GM19324 (cell line): ENCODE data around the gene GCK.

Experiments used
- ATAC-seq: cut with Tn5 transposase; IDR thresholded peaks from one replicate; pipeline ENCODE4 v1.9.1; 2021; ENCODE audit warnings: mild to moderate bottlenecking, moderate library complexity; ENCODE audit not compliant: unreplicated experiment, low FRiP score

Gene GCK

DNA sequence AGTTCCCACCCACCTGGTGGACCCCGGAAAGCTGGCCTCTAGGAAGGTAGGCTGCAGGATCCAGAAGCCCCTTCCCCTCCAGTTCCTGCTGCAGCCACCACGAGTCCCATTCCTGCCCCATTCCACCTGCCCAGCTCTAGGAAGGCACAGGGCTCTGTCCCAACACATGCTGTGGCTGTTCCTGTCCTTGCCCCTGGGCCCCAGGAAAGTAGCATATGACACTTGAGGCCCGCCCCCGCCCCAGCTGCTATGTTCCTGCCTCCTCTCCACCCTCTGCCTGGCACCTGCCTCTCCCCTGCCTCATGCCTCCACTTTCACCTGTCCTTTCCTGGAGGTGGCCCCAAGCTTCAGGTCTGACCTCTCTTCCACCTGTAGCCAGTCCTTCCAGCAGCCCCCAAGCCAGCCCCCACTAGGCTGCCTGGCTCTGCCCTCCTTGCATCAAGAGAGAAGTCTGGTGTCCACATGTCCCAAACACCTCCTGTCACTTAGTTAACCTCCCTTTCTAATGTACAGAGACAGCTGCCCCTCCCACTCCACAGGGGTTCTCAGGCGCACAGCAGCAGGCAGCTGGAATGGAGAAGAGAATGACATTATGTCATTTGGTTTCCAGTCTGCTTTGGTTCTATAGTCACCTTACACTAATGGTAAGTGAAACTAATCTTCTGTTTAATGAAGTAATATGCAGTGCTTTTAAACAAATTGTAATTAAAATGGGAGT, 34.3 kb upstream of the GCK start:
- ATAC-seq: no peak

DNA sequence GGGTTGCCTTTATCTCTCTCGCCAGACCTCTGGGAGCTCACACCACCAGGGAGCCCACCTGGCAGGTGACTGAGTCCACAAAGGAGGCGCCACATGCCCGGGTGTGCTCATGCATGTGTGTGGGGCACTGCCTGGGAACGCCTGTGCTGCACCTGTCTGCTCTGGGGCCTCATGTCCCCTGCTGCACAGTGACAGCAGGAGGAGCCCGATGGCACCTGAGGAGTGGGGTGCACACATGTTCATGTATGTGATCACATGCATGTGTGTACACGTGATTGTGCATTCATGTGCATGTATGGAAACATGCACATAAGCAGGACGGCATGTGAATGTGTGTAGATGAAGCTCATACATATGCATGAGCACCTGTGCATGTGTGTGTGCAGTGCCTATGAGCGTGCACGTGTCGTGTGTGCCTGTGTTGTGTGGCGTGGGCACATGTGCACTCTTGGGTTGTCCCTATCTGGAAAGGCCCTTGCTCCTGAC, 33.6 kb upstream of the GCK start:
- ATAC-seq: no peak

DNA sequence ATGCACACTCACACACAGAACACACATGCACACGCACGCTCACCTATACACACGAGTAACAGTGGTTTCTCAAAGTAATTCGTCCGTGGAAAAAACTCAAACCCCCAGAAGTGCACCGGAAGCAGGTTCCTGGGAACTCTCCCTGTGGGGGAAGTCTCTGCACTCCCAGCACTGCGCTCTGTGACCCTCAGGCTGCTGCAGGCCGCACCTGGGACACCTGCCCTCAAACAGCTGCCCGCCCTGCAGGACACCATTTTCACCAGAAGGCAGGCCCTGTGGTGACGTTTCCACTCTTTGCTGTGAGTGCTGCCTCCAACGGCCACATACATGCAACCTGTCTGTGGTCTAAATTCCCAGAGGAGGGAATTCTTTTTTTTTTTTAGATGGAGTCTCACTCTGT, 32.8 kb upstream of the GCK start:
- no peak for ATAC-seq

DNA sequence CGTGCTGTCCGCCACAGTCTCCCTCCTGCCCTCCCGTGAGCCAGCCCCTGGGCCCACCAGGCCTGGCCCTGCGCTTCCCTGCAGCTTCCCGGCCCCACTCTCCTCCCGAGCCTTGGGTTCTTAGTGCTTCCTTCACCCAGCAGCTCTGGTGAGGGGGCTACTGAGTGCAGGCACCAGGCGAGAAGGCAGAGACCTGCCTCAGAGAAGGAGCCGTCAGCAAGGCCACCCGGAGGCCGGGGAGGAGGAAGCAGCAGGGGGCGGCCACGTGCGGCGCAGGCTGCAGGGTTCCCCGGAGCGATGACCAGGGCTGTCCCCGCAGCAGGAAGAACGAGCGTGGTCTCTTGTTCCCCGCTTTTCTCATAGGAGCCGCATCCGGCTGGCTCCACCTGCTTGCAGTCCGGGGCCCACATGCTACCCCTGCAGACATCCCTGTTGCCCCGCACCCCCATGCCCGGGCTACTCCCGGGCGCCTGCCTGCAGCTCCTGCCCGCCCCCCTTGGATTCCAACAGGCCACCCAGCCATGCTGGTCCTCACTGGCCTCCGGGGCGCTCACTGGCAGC, 32.1 kb upstream of the GCK start:
- ATAC-seq: no peak

DNA sequence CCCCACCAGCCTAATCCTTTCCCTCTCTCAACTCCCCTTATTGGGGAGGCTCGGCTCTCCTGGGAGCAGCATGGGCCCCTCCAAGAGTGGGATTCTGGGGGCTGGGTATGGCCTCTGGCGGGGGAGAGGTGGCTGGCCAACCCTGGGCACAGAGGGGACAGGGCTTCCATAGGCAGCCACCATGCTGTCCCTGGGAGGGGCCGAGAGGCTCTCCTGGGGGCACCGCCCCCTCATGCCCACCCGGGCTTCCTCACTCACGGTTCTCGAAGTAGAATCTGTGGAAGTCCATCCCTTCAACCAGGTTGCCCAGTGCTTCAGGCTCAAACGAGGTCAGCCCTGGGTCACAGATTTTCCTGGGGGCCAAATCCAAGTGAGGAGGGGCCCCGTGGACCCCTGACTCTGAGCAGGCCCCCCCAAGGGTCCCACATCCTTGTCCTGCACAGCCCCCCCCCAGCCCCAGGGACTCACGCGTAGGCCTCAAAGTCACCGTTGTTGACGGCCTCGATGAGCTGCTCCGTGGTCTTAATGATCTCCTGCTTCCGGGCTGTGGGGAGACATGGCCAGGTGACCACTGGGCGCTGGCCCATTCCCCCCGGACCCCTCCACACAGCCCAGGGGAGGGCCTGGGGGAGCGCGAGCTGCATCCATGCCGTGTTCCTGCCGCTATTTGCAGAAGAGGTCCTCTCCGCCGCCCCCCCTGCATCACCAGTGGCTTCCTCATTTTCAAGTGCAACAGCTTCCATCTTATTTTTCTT, 31.3 kb upstream of the GCK start:
- no peak for ATAC-seq

GRCh38 chr7:44220046-44220357, 30.8 kb upstream of the GCK start:
- no peak for ATAC-seq

GRCh38 chr7:44219371-44220045, 30.3 kb upstream of the GCK start:
- no peak for ATAC-seq

GRCh38 chr7:44218418-44219201, 29.4 kb upstream of the GCK start:
- no peak for ATAC-seq

- ATAC-seq: no peak
Measured at GRCh38 chr7:44217852-44218402, 28.7 kb upstream of the GCK start.

DNA sequence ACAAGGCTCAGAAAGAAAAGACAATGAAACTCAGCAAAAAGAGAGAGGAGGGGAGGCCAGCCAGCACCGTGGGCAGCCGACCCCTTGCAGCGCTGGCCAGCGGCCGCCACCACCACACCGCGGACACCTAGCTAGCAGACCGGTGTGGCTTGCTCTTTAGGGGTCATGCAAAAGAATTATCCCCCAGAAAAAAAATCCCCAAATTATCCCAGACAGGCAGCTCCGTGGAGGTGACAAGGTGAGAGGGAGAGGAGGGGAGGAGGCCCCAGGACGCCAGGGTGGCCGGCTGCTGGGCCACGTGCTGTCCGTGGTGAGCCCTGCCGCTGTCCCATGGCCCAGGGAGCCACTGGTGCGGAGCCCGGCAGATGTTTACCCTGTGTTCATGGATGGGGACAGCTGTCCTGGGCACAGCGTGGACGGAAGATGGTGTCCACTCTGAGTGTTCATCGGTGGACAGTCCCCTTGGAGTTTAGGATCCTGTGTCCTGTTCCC, 28.0 kb upstream of the GCK start:
- no peak for ATAC-seq

- no peak for ATAC-seq
Measured at GRCh38 chr7:44216521-44217222, 27.4 kb upstream of the GCK start.

GRCh38 chr7:44216019-44216418, 26.8 kb upstream of the GCK start:
- ATAC-seq: no peak

DNA sequence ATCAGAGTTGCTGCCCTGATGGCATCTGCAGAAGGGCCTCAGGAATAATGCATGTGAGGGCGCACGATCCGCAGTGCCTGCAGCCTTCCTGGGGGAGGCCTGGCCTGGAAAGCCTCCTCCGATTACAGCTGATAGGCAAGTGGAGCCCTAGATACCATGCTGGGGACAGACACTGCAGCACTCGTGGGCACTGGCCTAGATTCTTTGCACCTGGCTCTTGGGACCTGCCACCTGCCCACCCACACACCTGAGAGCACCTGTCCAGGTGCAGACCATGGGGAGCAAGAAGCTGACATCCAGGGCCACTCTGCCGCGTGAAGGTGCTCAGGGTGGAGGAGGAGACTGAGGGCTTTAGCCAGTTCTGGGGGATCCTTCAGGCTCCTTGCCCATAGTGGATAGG, 26.3 kb upstream of the GCK start:
- ATAC-seq: no peak

DNA sequence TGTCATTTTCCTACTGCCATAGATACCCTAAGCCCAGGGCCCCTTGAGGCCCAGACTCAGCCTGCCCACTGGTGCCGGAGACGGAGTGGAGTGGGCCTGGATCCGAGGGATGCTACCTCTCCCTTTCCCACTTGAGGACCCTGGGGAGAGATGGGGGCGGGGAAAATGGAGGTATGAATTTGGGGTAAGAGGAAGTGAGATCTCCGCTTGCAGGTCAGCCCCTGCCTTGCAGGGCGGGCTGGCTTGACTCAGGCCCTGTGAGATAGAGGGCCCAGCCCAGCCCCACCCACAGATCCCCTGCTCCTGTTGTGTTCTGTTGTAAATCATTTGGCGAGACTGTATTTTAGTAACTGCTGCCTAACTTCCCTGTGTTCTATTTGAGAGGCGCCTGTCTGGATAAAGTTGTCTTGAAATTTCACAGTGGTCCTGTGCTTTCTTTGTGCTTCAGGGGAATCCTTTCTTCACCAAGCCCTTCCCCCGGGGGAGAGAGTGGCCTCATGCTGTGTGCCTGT, 24.7 kb upstream of the GCK start:
- no peak for ATAC-seq

- ATAC-seq: no peak
Measured at GRCh38 chr7:44213206-44213876, 24.1 kb upstream of the GCK start.

DNA sequence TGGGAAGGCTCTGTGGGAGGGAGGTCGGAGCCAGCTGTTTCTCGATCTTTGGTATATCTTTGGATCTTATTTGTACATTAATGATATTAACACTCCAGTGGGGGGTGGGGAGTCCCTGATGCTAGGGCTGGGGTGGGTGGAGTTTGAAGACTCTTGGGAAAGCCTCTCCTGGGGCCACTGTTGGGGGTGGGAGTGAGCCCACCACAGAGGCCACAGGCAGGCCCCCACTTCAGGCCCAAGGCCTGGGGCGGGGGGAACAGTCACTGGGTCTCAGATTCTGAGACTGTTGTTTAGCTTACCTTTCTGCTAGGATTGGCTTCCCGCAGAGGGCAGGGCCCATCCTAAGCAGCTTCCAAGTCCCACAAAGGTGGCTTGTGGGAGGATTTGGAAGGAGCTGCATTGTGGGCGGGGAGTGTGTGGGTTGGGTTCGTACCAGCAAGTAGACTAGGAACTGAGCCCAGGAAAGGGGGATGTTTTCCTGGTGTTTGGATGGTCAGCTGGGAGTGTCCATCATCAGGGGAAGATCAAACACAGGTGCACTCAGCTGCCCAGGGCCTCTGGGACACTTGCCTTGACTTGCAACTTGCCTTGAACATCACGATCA, 23.4 kb upstream of the GCK start:
- ATAC-seq: no peak

DNA sequence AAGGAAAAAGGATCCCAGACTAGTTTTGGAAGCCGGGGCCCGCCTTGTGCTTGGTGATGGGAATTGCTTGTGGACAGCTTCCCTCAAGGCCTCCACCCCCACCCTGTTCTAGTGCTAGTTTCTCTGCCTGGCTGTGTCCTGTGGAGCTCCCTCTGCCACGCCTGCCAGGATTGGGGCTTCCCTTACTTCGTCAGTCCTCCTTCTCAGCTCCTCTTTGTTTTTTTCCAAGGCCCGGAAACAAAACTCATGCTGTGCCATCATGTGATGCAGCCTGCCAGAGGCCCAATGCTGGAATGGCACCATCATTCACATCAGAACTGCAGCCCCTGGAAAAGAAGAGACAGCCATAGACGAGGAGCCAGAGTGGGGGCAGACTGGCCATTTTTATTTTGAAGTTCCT, 22.8 kb upstream of the GCK start:
- no peak for ATAC-seq

DNA sequence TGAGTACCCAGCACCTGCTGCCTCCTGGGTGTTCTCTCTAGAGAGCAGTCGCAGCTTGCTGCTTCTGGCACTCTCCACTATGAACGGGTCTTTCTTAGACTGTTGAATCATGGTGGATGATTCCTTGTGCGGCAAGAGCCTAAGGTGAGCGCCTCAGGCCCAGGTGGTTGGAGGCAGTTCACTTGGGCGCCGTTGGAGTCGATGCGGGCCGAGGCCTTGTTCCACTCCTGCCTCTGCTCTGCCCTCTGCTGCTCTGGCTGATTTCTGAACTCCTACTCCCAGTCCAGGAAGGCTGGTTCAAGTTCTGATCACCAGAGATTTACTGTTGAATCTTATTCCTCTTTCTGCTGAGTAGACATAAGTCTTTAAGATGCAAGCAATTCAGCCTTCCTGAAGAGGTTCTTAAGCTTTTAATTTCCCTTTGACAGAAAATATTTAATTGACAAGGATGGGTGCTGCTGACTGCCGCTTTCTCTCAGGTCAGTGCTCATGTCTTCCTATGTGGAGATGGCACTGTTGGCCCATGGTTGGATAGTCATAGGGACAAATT, 22.0 kb upstream of the GCK start:
- ATAC-seq: no peak
